BE2C (cell line): ENCODE results near the gene DYRK1A.
A peak's percentile ranks its signal among the peaks of the same experiment; 100 is the strongest.

Experiments
- DNase-seq: peaks from one replicate; pipeline ENCODE4 v3.0.0-alpha.2; 2020
- H3K27me3 ChIP-seq: fragments of 250-450 bp; sonication (Bioruptor Pico); 2 replicates; pipeline ENCODE4 v1.5.1; 2020; ENCODE audit warnings: mild to moderate bottlenecking
- H3K36me3 ChIP-seq: fragments of 250-450 bp; sonication (Bioruptor Pico); 2 replicates; pipeline ENCODE4 v1.5.1; 2020; ENCODE audit warnings: mild to moderate bottlenecking
- H3K4me1 ChIP-seq: fragments of 250-450 bp; sonication (Bioruptor Pico); 2 replicates; pipeline ENCODE4 v1.5.1; 2020
- H3K4me3 ChIP-seq: 2 replicates; pipeline ENCODE4 v1.5.1; 2011; ENCODE audit warnings: low read depth, low read length
- H3K9me3 ChIP-seq: fragments of 250-450 bp; sonication (Bioruptor Pico); 2 replicates; pipeline ENCODE4 v1.5.1; 2020
- CTCF ChIP-seq: IDR thresholded peaks from 2 replicates; pipeline ENCODE4 v1.5.1; 2012; ENCODE audit warnings: mild to moderate bottlenecking, low read depth, low read length

The DYRK1A gene

GRCh38 chr21:37483776-37484175 lies 117.2 kb downstream of the DYRK1A start:
- no peak for TF ChIP-seq CTCF
- Histone ChIP-seq H3K4me3 (no peak overlapping the region), H3K4me1 (peaks cover 5% of the 10 kb centered on the region), H3K9me3 (no peaks in the 10 kb centered on the region), H3K36me3 (peaks cover 40% of the 10 kb centered on the region), H3K27me3 (no peaks in the 10 kb centered on the region)
- no peak for DNase-seq

- Histone ChIP-seq H3K9me3 (no peaks in the 10 kb centered on the region), H3K27me3 (no peaks in the 10 kb centered on the region), H3K4me1 (peaks cover 3% of the 10 kb centered on the region; the same call in 1 of the 2 replicates), H3K4me3 (no peak overlapping the region), H3K36me3 (peaks cover 47% of the 10 kb centered on the region)
- no peak for TF ChIP-seq CTCF
- DNase-seq: no peak
Observed at GRCh38 chr21:37484535-37485474, 118.2 kb downstream of the DYRK1A start.

GRCh38 chr21:37489553-37489952 lies 123.0 kb downstream of the DYRK1A start:
- H3K27me3 ChIP-seq: no peaks in the 10 kb centered on the region
- H3K9me3 ChIP-seq: no peaks in the 10 kb centered on the region
- H3K36me3 ChIP-seq: peaks cover 23% of the 10 kb centered on the region
- no peak for DNase-seq
- H3K4me3 ChIP-seq: no peak overlapping the region
- TF ChIP-seq CTCF: no peak
- H3K4me1 ChIP-seq: peaks cover 3% of the 10 kb centered on the region; the same call in 1 of the 2 replicates

- no peak for DNase-seq
- H3K4me3 ChIP-seq: no peak overlapping the region
- no peaks in the 10 kb centered on the region for H3K27me3 ChIP-seq
- peaks cover 23% of the 10 kb centered on the region for H3K36me3 ChIP-seq
- no peaks in the 10 kb centered on the region; the same call in 1 of the 2 replicates for H3K4me1 ChIP-seq
- no peak for TF ChIP-seq CTCF
- no peaks in the 10 kb centered on the region for H3K9me3 ChIP-seq
Observed at GRCh38 chr21:37490084-37490483, 123.5 kb downstream of the DYRK1A start.

- TF ChIP-seq CTCF: peak; percentile 49
- DNase-seq: no peak
- peaks cover 15% of the 10 kb centered on the region for H3K36me3 ChIP-seq
- no peaks in the 10 kb centered on the region for H3K27me3 ChIP-seq
- no peaks in the 10 kb centered on the region for H3K4me1 ChIP-seq
- no peak overlapping the region for H3K4me3 ChIP-seq
- no peaks in the 10 kb centered on the region for H3K9me3 ChIP-seq
Observed at GRCh38 chr21:37496972-37497371, 130.4 kb downstream of the DYRK1A start.

GRCh38 chr21:37498664-37499063 lies 132.1 kb downstream of the DYRK1A start:
- Histone ChIP-seq H3K9me3 (no peaks in the 10 kb centered on the region), H3K4me3 (no peak overlapping the region), H3K36me3 (peaks cover 18% of the 10 kb centered on the region), H3K27me3 (no peaks in the 10 kb centered on the region), H3K4me1 (no peaks in the 10 kb centered on the region)
- TF ChIP-seq CTCF: no peak
- DNase-seq: no peak
